ES-I3 (cell line): ENCODE results near the gene FAM216A.
A peak's percentile ranks its signal among the peaks of the same experiment; 100 is the strongest.
"Not testable (repeated sequence)": the region's sequence is repeated elsewhere in the genome, so short reads cannot be mapped to it uniquely, and the experiment has no call there.

Experiments used
- H3K36me3 ChIP-seq: 2 replicates; pipeline ENCODE4 v1.6.1; 2013; ENCODE audit warnings: mild to moderate bottlenecking, low read length, control low read depth, moderate library complexity; ENCODE audit not compliant: insufficient read depth
- H3K4me1 ChIP-seq: 2 replicates; pipeline ENCODE4 v1.6.1; 2013; ENCODE audit warnings: mild to moderate bottlenecking, control low read depth, low read length; ENCODE audit not compliant: insufficient read depth
- H3K9ac ChIP-seq: 2 replicates; pipeline ENCODE4 v1.6.1; 2013; ENCODE audit warnings: low read depth, mild to moderate bottlenecking, low read length, moderate library complexity
- H3K9me3 ChIP-seq: 2 replicates; pipeline ENCODE4 v1.6.1; 2013; ENCODE audit warnings: mild to moderate bottlenecking, low read length, moderate library complexity; ENCODE audit not compliant: control insufficient read depth, insufficient read depth

Gene FAM216A

DNA sequence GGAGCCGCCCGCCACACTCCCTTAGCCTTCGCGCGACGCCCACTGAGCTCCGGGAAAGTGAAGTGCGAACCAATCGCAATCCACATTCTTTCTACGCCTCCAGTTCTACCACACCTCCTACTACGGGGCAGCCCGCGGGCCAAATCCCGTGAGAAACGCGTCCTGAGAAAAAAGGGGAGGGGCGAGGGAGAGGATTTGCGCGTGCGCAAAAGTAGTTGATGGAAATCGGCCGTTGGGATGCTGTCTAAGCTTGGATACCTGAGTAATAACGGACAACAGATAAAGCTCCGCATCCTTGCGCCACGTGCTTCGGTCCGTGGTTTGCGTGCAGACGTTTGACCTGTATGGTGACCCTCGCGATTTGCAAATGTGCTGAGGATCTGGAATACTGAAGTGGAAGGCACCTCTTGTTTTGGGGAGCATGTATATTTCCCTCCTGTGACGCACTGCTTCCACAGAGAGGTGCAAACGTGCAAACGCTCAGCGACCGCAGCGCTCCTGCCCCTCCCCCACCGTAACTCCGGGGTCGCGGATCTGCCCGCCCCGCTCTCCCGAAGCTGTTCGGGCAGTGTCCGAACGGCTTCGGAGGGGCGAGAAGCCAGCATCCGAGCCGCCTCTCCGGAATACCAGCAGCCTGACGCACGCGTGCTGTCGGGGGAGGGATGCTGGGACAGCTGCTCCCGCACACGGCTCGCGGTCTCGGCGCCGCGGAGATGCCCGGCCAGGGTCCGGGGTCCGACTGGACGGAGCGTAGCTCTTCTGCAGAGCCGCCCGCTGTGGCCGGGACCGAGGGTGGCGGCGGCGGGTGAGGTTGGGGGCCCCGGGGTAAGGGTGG is at the start of gene FAM216A, which contains the start of gene GPN3:
Gene FAM216A (plus strand): TSS at position 632 of the 835 bp plus-strand sequence. CDS start 31 bp downstream, at position 663.
Gene GPN3 (minus strand): TSS at position 44 of the 835 bp plus-strand sequence. CDS start 54 bp downstream, outside the sequence.
- 0 out of 2 replicates have a peak, but pooled peaks cover 2% of the 10 kb centered on the region for H3K36me3 ChIP-seq
- H3K4me1 ChIP-seq = no peaks in the 10 kb centered on the region
- H3K9ac ChIP-seq = peak within 1 kb of the TSS; percentile 95
- H3K9me3 ChIP-seq = no peaks in the 10 kb centered on the region

- not testable (repeated sequence) for H3K36me3 ChIP-seq, H3K9ac ChIP-seq, H3K4me1 ChIP-seq, H3K9me3 ChIP-seq
Measured at GRCh38 chr12:110420644-110421043, 48.0 kb upstream of the FAM216A start.

- Histone ChIP-seq H3K4me1 (peaks cover 7% of the 10 kb centered on the region), H3K9me3 (no peaks in the 10 kb centered on the region), H3K9ac (no peak overlapping the region), H3K36me3 (no peaks in the 10 kb centered on the region)
Measured at GRCh38 chr12:110421159-110421661, 47.4 kb upstream of the FAM216A start.

DNA sequence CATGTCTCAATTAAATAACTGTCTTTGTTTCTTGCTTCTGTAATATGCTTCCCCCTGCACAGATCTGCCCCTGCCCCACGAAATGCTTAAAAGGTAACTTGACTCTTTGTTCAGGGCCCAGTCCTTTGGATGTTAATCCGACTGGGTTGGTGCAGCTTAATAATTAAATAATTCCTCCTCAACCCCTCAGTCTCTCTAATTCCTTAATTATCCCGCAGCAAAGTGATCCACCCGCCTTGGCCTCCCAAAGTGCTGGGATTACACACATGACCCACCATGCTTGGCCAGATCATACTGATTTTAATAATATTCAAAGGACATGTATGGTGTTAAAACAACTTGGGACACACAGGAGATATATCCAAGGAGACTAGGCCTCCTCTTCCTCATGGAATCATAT is 46.9 kb upstream of the FAM216A start:
- H3K9me3 ChIP-seq = no peaks in the 10 kb centered on the region
- no peaks in the 10 kb centered on the region for H3K36me3 ChIP-seq
- no peak overlapping the region for H3K9ac ChIP-seq
- H3K4me1 ChIP-seq = peaks cover 7% of the 10 kb centered on the region

- H3K4me1 ChIP-seq = peaks cover 7% of the 10 kb centered on the region
- no peaks in the 10 kb centered on the region for H3K9me3 ChIP-seq
- no peaks in the 10 kb centered on the region for H3K36me3 ChIP-seq
- H3K9ac ChIP-seq = no peak overlapping the region
Measured at GRCh38 chr12:110424237-110424636, 44.4 kb upstream of the FAM216A start.

DNA sequence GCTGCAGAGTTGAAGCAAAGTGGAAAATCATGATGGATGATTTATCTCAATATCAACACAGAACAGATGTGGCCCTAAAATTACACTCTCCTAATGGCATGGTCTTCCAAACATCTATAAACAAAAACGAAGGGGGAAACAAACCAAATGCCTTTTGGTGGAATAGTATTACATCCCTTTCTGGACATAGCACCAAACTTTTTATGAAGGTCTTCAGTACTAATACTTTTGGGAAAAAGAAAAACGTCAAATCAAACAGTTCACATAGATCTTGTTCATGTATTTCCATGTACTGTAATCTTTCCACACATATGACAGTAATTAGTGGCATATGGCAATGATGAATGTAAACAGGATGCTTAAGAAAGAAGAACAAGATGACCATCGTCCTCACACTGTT is 42.2 kb upstream of the FAM216A start:
- Histone ChIP-seq H3K4me1 (peaks cover 7% of the 10 kb centered on the region), H3K9me3 (no peaks in the 10 kb centered on the region), H3K9ac (no peak overlapping the region), H3K36me3 (no peaks in the 10 kb centered on the region)

- not testable (repeated sequence) for H3K9ac ChIP-seq, H3K4me1 ChIP-seq, H3K9me3 ChIP-seq, H3K36me3 ChIP-seq
Measured at GRCh38 chr12:110429676-110430075, 39.0 kb upstream of the FAM216A start.

- Histone ChIP-seq H3K9me3 (no peaks in the 10 kb centered on the region), H3K36me3 (peaks cover 6% of the 10 kb centered on the region; the same call in 1 of the 2 replicates), H3K4me1 (no peaks in the 10 kb centered on the region), H3K9ac (no peak overlapping the region)
Measured at GRCh38 chr12:110431957-110432587, 36.6 kb upstream of the FAM216A start.

DNA sequence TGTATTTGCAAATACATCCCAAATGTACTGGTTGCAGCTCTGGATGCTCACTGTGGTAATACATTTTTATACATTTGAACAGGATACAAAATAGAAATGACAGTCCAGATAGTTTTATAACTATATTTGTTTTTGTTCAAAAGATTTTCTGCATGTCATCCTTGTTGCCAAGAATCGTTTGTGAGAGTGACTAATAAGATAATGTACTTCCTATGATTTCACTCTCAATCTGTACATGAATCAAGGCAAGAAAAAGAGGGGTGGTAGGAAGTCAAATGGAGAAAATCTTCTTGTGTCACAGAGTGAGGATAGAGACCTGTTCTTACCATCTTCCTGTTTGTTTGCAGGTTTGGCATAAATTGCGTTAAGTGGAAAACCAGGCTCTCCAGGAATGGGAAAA is 32.4 kb upstream of the FAM216A start:
- H3K9ac ChIP-seq = no peak overlapping the region
- no peaks in the 10 kb centered on the region for H3K9me3 ChIP-seq
- H3K36me3 ChIP-seq = peaks cover 15% of the 10 kb centered on the region
- H3K4me1 ChIP-seq = no peaks in the 10 kb centered on the region

DNA sequence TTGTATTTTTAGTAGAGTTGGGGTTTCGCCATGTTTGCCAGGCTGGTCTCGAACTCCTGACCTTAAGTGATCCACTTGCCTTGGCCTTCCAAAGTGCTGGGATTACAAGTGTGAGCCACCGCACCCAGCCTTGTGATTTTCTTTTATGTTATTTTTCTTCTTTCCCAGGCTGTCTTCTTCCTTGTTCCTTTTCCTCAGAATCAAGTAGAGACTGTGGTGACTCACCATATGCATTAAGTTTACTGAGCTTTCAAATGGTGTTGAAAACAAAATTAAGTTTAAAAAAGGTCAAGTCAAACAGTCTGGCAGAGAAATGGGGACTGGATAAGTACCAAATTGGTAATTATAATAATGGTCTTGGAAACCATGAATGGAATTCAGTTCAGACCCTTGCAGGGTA is 24.2 kb upstream of the FAM216A start:
- Histone ChIP-seq H3K9ac (no peak overlapping the region), H3K36me3 (peaks cover 21% of the 10 kb centered on the region), H3K9me3 (no peaks in the 10 kb centered on the region), H3K4me1 (no peaks in the 10 kb centered on the region)

- Histone ChIP-seq H3K9me3 (no peaks in the 10 kb centered on the region), H3K36me3 (peaks cover 2% of the 10 kb centered on the region), H3K4me1 (no peaks in the 10 kb centered on the region), H3K9ac (peak within 1 kb of the TSS; percentile 66)
Measured at GRCh38 chr12:110449799-110450497, 18.7 kb upstream of the FAM216A start, which contains the start of gene ARPC3. Gene ARPC3, minus strand, starts transcription at chr12:110450337. Its CDS starts 77 bp downstream, at chr12:110450260.

- Histone ChIP-seq H3K36me3 (peaks cover 2% of the 10 kb centered on the region; the same call in 1 of the 2 replicates), H3K9me3 (no peaks in the 10 kb centered on the region), H3K9ac (no peak overlapping the region), H3K4me1 (no peaks in the 10 kb centered on the region)
Measured at GRCh38 chr12:110451263-110451662, 17.4 kb upstream of the FAM216A start.

- peaks cover 13% of the 10 kb centered on the region for H3K36me3 ChIP-seq
- no peak overlapping the region for H3K9ac ChIP-seq
- no peaks in the 10 kb centered on the region for H3K9me3 ChIP-seq
- no peaks in the 10 kb centered on the region for H3K4me1 ChIP-seq
Measured at GRCh38 chr12:110453569-110454296, 14.9 kb upstream of the FAM216A start.

DNA sequence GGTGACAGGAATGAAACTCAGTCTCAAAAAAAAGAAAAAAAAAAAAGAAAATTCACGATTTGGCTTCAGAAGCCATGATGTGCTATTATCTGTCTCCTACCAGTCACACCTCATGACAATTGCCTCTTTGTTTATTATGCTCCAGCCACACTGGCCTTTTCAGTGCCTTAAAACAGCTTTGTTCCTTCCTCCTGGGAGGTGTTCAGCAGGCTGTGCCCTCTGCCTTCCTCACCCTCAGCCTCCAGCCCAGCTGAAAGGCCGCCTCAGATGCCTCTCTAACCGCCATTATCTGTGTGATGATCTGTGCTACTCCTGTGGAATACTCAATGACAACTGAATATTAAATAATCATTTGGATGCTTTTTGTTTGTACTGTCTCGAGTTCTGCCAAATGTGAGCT is 9.9 kb upstream of the FAM216A start:
- Histone ChIP-seq H3K9me3 (no peaks in the 10 kb centered on the region), H3K4me1 (no peaks in the 10 kb centered on the region), H3K9ac (no peak overlapping the region), H3K36me3 (peaks cover 15% of the 10 kb centered on the region)
